ENCODE measurements around the gene FLAD1. TPM values are rescaled to one million over a fixed set of nuclear protein-coding genes. Genes with fewer than 3 reads are reported as not detected.

The FLAD1 gene
- total and polyA plus RNA-seq, 2 of the 8 experiments (the other 6 are each of a cell fraction or from before 2014, with no cell fraction given), result 104 to 143 TPM

DNA sequence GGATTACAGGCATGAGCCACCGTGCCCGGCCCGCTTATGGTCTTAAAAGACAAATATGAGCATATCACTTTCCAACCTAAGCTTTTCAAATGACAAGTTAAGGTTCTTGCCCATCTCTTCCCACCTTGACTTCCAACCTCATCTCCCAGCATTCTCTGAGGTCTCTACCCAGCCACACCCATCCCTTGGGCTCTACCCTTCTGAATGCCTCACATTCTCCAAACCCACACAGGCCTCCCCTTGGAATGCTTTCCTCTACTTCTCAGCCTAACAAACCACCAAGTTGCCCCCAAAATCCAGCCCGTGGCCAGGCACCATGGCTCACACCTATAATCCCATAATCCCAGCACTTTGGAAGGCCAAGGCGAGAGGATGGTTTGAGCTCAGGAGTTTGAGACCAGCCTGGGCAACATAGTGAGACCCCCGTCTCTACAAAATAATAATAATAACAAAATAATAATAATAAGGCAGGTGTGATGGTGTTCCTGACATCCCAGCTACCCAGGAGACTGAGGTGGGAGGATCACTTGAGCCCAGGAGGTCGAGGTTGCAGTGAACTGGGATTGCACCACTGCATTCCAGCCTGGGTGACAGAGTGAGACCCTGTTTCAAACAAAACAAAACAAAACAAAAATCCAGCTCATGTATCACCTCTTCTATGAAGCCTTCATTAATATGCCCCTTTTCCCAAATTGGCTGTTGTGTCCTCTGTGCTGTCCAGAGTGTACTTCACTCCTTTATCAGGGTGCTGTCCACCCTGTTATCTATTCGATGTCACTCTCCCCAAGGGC is 39.2 kb downstream of the FLAD1 start:
- H3K4ac ChIP-seq (replicated peaks; ENCODE audit: insufficient read length, low read depth, low read length), result no peak overlapping the region
- H3K4me1 ChIP-seq (replicated peaks in 1 of 4; ENCODE audit: control insufficient read depth in 3 of 4, insufficient read depth in 4 of 4, low read length in 3 of 4), result peaks cover 0 to 8% (median 3%) of the 10 kb centered on the region in 4 experiments; a peak in 4 of 7 replicates
- no peak overlapping the region for H3K18ac ChIP-seq (ENCODE audit: extremely low read depth, low read length)
- H2BK15ac ChIP-seq (ENCODE audit: low read length), result no peak overlapping the region
- FAIRE-seq, result no peak
- no peak overlapping the region for H3K23ac ChIP-seq (ENCODE audit: insufficient read length)
- DNase-seq (ENCODE audit: low read depth in 1 of 2, low spot score in 2 of 2), result no peak
- no peak overlapping the region for H3K4me3 ChIP-seq (ENCODE audit: extremely low read depth in 1 of 4, insufficient read depth in 2 of 4, low read depth in 3 of 4, low read length in 4 of 4)
- H3K4me2 ChIP-seq (ENCODE audit: insufficient read depth in 1 of 2, low read depth in 2 of 2, low read length in 2 of 2), result no peak overlapping the region
- no peaks in the 10 kb centered on the region for H3K79me2 ChIP-seq (ENCODE audit: control insufficient read depth in 1 of 2, insufficient read depth in 2 of 2, low read length in 2 of 2)
- no peaks in the 10 kb centered on the region for H3K9me3 ChIP-seq (ENCODE audit: insufficient read depth in 2 of 2, low read depth in 1 of 2, low read length in 1 of 2)
- H3K14ac ChIP-seq (ENCODE audit: insufficient read length), result no peak overlapping the region
- H2BK5ac ChIP-seq (ENCODE audit: low read depth, low read length), result no peak overlapping the region
- H3K23me2 ChIP-seq (ENCODE audit: low read depth, low read length), result no peaks in the 10 kb centered on the region
- peaks cover 0 to 3% (median under 1%) of the 10 kb centered on the region in 4 experiments; a peak in 1 of 7 replicates for H3K27me3 ChIP-seq (replicated peaks in 1 of 4; ENCODE audit: control insufficient read depth in 3 of 4, extremely low read depth in 1 of 4, insufficient read depth in 3 of 4, low read length in 3 of 4)
- H4K5ac ChIP-seq (ENCODE audit: insufficient read length, low read depth, low read length), result no peak overlapping the region
- H2AK5ac ChIP-seq (ENCODE audit: low read depth, low read length), result no peak overlapping the region
- CTCF ChIA-PET (ENCODE audit: partially characterized antibody), result interaction anchor here (1.1 to 18.6 kb wide), 8 partner anchors 9 to 145 kb away, joined by 3 to 354 read pairs (median 8); partner anchors contain the start of genes ADAM15, EFNA4, LENEP and ZBTB7B
- POLR2A ChIA-PET (ENCODE audit: partially characterized antibody), result interaction anchor here (0.8 to 14.8 kb wide), 7 partner anchors 8 to 61 kb away, joined by 3 to 120 read pairs (median 4); partner anchors contain the start of genes CKS1B, DCST1, DCST2 and SHC1
- no peaks in the 10 kb centered on the region for H3K36me3 ChIP-seq (ENCODE audit: control insufficient read depth in 2 of 4, insufficient read depth in 4 of 4, low read length in 3 of 4)
- no peak overlapping the region for H4K91ac ChIP-seq (replicated peaks; ENCODE audit: insufficient read length, low read length)
- no peaks in the 10 kb centered on the region for H3K79me1 ChIP-seq (ENCODE audit: low read depth, low read length)
- H2BK120ac ChIP-seq (replicated peaks; ENCODE audit: low read depth, low read length), result no peak overlapping the region
- H3K56ac ChIP-seq (replicated peaks; ENCODE audit: insufficient read length, low read depth, low read length), result no peak overlapping the region
- no peak overlapping the region for H2BK20ac ChIP-seq (ENCODE audit: low read length)
- WGBS, 2 experiments (ENCODE audit: extremely low coverage in 1 of 2, insufficient coverage in 1 of 2, insufficient read length in 1 of 2, insufficient replicate concordance in 2 of 2, low coverage in 1 of 2, low lambda C conversion rate in 2 of 2, missing lambda C conversion rate in 1 of 2), result 95% methylated on average over 8 of the region's 8 CpGs; no CpG with 5 or more reads in 1 of the 2 experiments
- H4K20me1 ChIP-seq (replicated peaks in 1 of 2; ENCODE audit: control insufficient read depth in 1 of 2, insufficient read depth in 2 of 2, low read length in 2 of 2), result no peaks in the 10 kb centered on the region
- H2BK12ac ChIP-seq (ENCODE audit: low read depth, low read length), result no peak overlapping the region
- no peak overlapping the region for H4K8ac ChIP-seq (ENCODE audit: extremely low read depth, insufficient read depth, low read length)
- no peak overlapping the region for H3K9ac ChIP-seq (replicated peaks in 1 of 4; ENCODE audit: extremely low read depth in 1 of 4, low read depth in 3 of 4, low read length in 3 of 4)
- H3K27ac ChIP-seq (ENCODE audit: low read depth, low read length), result no peak overlapping the region
- H2AFZ ChIP-seq (ENCODE audit: low read length), result no peak overlapping the region
- TF ChIP-seq MAX (IDR thresholded peaks at IDR 0.05), result no peak
- no peak for TF ChIP-seq ATF2 (IDR thresholded peaks at IDR 0.05; ENCODE audit: low read length)
- TF ChIP-seq NANOG (IDR thresholded peaks at IDR 0.05; ENCODE audit: insufficient read depth, low read depth, low read length, poor library complexity, severe bottlenecking), result no peak
- TF ChIP-seq, protein P1, sequence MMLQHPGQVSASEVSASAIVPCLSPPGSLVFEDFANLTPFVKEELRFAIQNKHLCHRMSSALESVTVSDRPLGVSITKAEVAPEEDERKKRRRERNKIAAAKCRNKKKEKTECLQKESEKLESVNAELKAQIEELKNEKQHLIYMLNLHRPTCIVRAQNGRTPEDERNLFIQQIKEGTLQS (IDR thresholded peaks at IDR 0.05; ENCODE audit: insufficient read depth, low read depth, low read length), result no peak
- no peak for TF ChIP-seq CREB1 (IDR thresholded peaks at IDR 0.05)
- no peak for TF ChIP-seq BACH1 (IDR thresholded peaks at IDR 0.05; ENCODE audit: low read length)
- no peak for TF ChIP-seq KDM5A (IDR thresholded peaks at IDR 0.05; ENCODE audit: low read length)
- TF ChIP-seq CHD2 (IDR thresholded peaks at IDR 0.05; ENCODE audit: low read length), result no peak
- TF ChIP-seq TCF12 (IDR thresholded peaks at IDR 0.05; ENCODE audit: low read depth, low read length), result no peak
- no peak for TF ChIP-seq POLR2AphosphoS5 (IDR thresholded peaks at IDR 0.05; ENCODE audit: low read depth, low read length)

Data from H1 (cell line).